Activated T-cell treated with anti-CD3 and anti-CD28 coated beads for 24 hours (primary cell): ENCODE results near the gene TAF10.

Experiments used
- DNase-seq: peaks from one replicate; pipeline ENCODE4 v3.0.0-alpha.2; 2020; ENCODE audit warnings: low read depth

Gene TAF10

GRCh38 chr11:6623391-6624363 is 11.7 kb upstream of the TAF10 start:
- no peak for DNase-seq

GRCh38 chr11:6622261-6623171 is 10.5 kb upstream of the TAF10 start:
- DNase-seq: no peak

- no peak for DNase-seq
These were observed 9.7 kb upstream of the TAF10 start for GRCh38 chr11:6621711-6622211.

GRCh38 chr11:6620636-6621035 is 8.6 kb upstream of the TAF10 start:
- DNase-seq: no peak

- peak; percentile 86 for DNase-seq
These were observed 7.2 kb upstream of the TAF10 start, which contains the start of gene TPP1 for GRCh38 chr11:6619004-6619745. TSS of gene TPP1 (minus strand) at chr11:6619422. CDS start at chr11:6619400, 22 bp downstream.

GRCh38 chr11:6618117-6619003 is 6.3 kb upstream of the TAF10 start:
- DNase-seq: peak; percentile 53

GRCh38 chr11:6617315-6617781 is 5.3 kb upstream of the TAF10 start:
- DNase-seq: no peak

- no peak for DNase-seq
These were observed 4.7 kb upstream of the TAF10 start for GRCh38 chr11:6616596-6617250.

GRCh38 chr11:6615882-6616585 is 4.0 kb upstream of the TAF10 start:
- no peak for DNase-seq

GRCh38 chr11:6615046-6615445 is 3.0 kb upstream of the TAF10 start:
- DNase-seq: no peak

- DNase-seq: no peak
These were observed 2.4 kb upstream of the TAF10 start for GRCh38 chr11:6614446-6614845.

- no peak for DNase-seq
These were observed 1.5 kb upstream of the TAF10 start for GRCh38 chr11:6613496-6613895.

GRCh38 chr11:6611963-6612212 is 128 bp downstream of the TAF10 start:
- DNase-seq: no peak

- DNase-seq: no peak
These were observed 689 bp downstream of the TAF10 start for GRCh38 chr11:6611092-6611962.

- no peak for DNase-seq
These were observed 1.4 kb downstream of the TAF10 start for GRCh38 chr11:6610591-6610990.

GRCh38 chr11:6609502-6610015 is 2.5 kb downstream of the TAF10 start:
- DNase-seq: no peak

- no peak for DNase-seq
These were observed 3.1 kb downstream of the TAF10 start for GRCh38 chr11:6608726-6609501.

GRCh38 chr11:6608011-6608410 is 4.0 kb downstream of the TAF10 start:
- DNase-seq: no peak
